Liver (tissue), 9 donors: ENCODE data around the gene NEUROD4. TPM values are rescaled to one million over a fixed set of nuclear protein-coding genes. Genes with fewer than 3 reads are reported as not detected.

Experiments used
- DNase-seq: peaks from one replicate; pipeline ENCODE4 v3.0.0-alpha.2; 2017; ENCODE audit warnings: low spot score
- H3K27ac ChIP-seq, 2 donors: one replicate each; pipeline ENCODE4 v1.7.0; 2013; ENCODE audit warnings: inconsistent platforms in 2 of 2, low read length in 2 of 2, control low read depth in 1 of 2, low read depth in 1 of 2, mild to moderate bottlenecking in 1 of 2
- H3K27me3 ChIP-seq, 4 donors: one replicate each; pipeline versions ENCODE4 v1.6.1 to v1.7.0; 2013; ENCODE audit warnings: low read length in 3 of 4, inconsistent platforms in 1 of 4, mild to moderate bottlenecking in 1 of 4, moderate library complexity in 1 of 4; ENCODE audit not compliant: control insufficient read depth in 4 of 4, insufficient read depth in 4 of 4
- H3K36me3 ChIP-seq, 4 donors: one replicate each; pipeline versions ENCODE4 v1.6.1 to v1.7.0; 2013; ENCODE audit warnings: low read length in 3 of 4, mild to moderate bottlenecking in 3 of 4, low read depth in 1 of 4, moderate library complexity in 1 of 4; ENCODE audit not compliant: control insufficient read depth in 4 of 4, insufficient read depth in 3 of 4
- H3K4me1 ChIP-seq, 4 donors: one replicate each; pipeline versions ENCODE4 v1.6.1 to v1.7.0; 2013; ENCODE audit warnings: low read length in 3 of 4, mild to moderate bottlenecking in 3 of 4, moderate library complexity in 1 of 4; ENCODE audit not compliant: control insufficient read depth in 4 of 4, insufficient read depth in 4 of 4
- H3K4me3 ChIP-seq, 3 donors: one replicate each; pipeline versions ENCODE4 v1.6.1 to v1.7.0; 2013; ENCODE audit warnings: low read length in 3 of 3, control low read depth in 1 of 3, low read depth in 1 of 3, mild to moderate bottlenecking in 1 of 3
- H3K9ac ChIP-seq, 2 donors: one replicate each; pipeline ENCODE4 v1.7.0; 2013; ENCODE audit warnings: low read length in 2 of 2, mild to moderate bottlenecking in 2 of 2, moderate library complexity in 2 of 2, control low read depth in 1 of 2, low read depth in 1 of 2
- H3K9me3 ChIP-seq, 4 donors: one replicate each; pipeline versions ENCODE4 v1.6.1 to v1.7.0; 2013; ENCODE audit warnings: low read length in 3 of 4; ENCODE audit not compliant: control insufficient read depth in 4 of 4
- FOXA1 ChIP-seq: IDR thresholded peaks from 2 replicates; pipeline ENCODE4 v1.6.1; 2016; ENCODE audit warnings: antibody characterized with exemption
- FOXA2 ChIP-seq: IDR thresholded peaks from 2 replicates; pipeline ENCODE4 v1.6.1; 2016; ENCODE audit warnings: antibody characterized with exemption
- GABPA ChIP-seq, 2 donors: IDR thresholded peaks in 1 of 2; conservative IDR thresholded peaks in 1 of 2; 2 replicates each; pipeline ENCODE4 v1.6.1; 2016; ENCODE audit warnings: antibody characterized with exemption in 2 of 2, mild to moderate bottlenecking in 1 of 2, moderate library complexity in 1 of 2
- JUND ChIP-seq, 2 donors: IDR thresholded peaks; 2 replicates each; pipeline ENCODE4 v1.6.1; 2016; ENCODE audit warnings: antibody characterized with exemption in 2 of 2
- MAX ChIP-seq: IDR thresholded peaks from 2 replicates; pipeline ENCODE4 v1.6.1; 2016; ENCODE audit warnings: antibody characterized with exemption
- NR2F2 ChIP-seq: IDR thresholded peaks from 2 replicates; pipeline ENCODE4 v1.6.1; 2016; ENCODE audit warnings: antibody characterized with exemption
- RAD21 ChIP-seq, 2 donors: IDR thresholded peaks; 2 replicates each; pipeline ENCODE4 v1.6.1; 2016; ENCODE audit warnings: antibody characterized with exemption in 2 of 2, mild to moderate bottlenecking in 2 of 2
- TAF1 ChIP-seq: conservative IDR thresholded peaks from 2 replicates; pipeline ENCODE4 v1.6.1; 2016; ENCODE audit warnings: antibody characterized with exemption, mild to moderate bottlenecking
- YY1 ChIP-seq: IDR thresholded peaks from 2 replicates; pipeline ENCODE4 v1.6.1; 2016; ENCODE audit warnings: antibody characterized with exemption, mild to moderate bottlenecking
- ZBTB33 ChIP-seq: IDR thresholded peaks from 2 replicates; pipeline ENCODE4 v1.6.1; 2016; ENCODE audit warnings: antibody characterized with exemption
- WGBS: extraction: QIAGEN DNeasy Blood & Tissue Kit; methylation state at CpG from one replicate; pipeline ENCODE4 v1.1.7; 2013; 5-methylcytosine and 5-hydroxymethylcytosine counted together
- polyA plus RNA-seq, 2 donors: library from polyadenylated mRNA; stranded (reverse) in 1 of 2; unstranded in 1 of 2; fragments of 200-250 nt in 1 of 2; fragments of >200 nt in 1 of 2; fragmentation: Nextera tagmentation in 1 of 2; extraction: Ambion mirVana in 1 of 2; gene quantifications; one replicate each; pipeline versions ENCODE4 v1.2.1 to v1.2.3, GENCODE V29; 2013 to 2015
- total RNA-seq, 2 donors: library from RNA; depleted of rRNA; stranded (reverse); fragments of >200 nt; gene quantifications; one replicate each; pipeline ENCODE4 v1.2.3, GENCODE V29; 2014
- TF ChIP-seq, protein P1 (sequence below): IDR thresholded peaks from 2 replicates; pipeline ENCODE4 v1.6.1; 2016; ENCODE audit warnings: antibody characterized with exemption
- TF ChIP-seq, protein P2 (sequence below): fragments of 150-350 bp; IDR thresholded peaks from 2 replicates; pipeline ENCODE4 v1.5.1; 2017; ENCODE audit warnings: improper control_type of control experiment, low read depth, low read length; ENCODE audit not compliant: missing input control
- donor health status: healthy.
- donor health status: healthy.
- donor health status: healthy.
- donor health status: healthy.
- donor health status: healthy.

NEUROD4 gene
- total and polyA plus RNA-seq, 4 donors, result not detected

DNA sequence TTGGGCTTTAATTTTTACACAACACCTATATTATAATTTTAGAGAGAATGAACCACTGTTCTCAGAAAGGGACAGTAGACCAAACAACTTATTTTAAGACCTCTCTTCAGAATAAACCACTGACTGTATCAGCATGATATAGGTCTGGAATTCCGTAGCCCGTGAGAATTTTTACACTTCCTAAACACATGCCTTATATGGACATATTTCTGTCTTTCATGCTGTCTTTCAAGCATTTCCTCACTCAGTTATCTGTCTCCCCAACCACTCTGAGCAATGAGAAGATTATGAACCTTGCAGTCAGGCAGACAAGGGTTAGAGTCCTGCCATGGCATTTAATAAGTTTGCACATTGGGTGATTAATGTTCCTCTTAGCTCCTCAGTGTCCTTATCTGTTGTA, 17.4 kb upstream of the NEUROD4 start (continued):
- TF ChIP-seq RAD21 (IDR thresholded peaks at IDR 0.05), result no peak
- TF ChIP-seq, protein P1, sequence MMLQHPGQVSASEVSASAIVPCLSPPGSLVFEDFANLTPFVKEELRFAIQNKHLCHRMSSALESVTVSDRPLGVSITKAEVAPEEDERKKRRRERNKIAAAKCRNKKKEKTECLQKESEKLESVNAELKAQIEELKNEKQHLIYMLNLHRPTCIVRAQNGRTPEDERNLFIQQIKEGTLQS, result no peak
- no peak for TF ChIP-seq FOXA2

- DNase-seq, result no peak
- no peaks in the 10 kb centered on the region for H3K36me3 ChIP-seq
- no peak overlapping the region for H3K27ac ChIP-seq
- no peaks in the 10 kb centered on the region for H3K4me1 ChIP-seq
- 53% methylated on average over 6 of the region's 6 CpGs for WGBS
- H3K27me3 ChIP-seq, result peaks cover 0 to 3% (median 0%) of the 10 kb centered on the region in 4 donors
- H3K4me3 ChIP-seq, result no peak overlapping the region
- H3K9ac ChIP-seq, result no peak overlapping the region
- TF ChIP-seq MAX (no peak), GABPA (IDR thresholded peaks at IDR 0.05 in 1 of 2, conservative IDR thresholded peaks at IDR 0.05 in 1 of 2) (no peak), NR2F2 (no peak), JUND (IDR thresholded peaks at IDR 0.05) (no peak), RAD21 (IDR thresholded peaks at IDR 0.05) (no peak), FOXA1 (no peak), YY1 (no peak)
- peaks cover 0 to 3% (median 0%) of the 10 kb centered on the region in 4 donors for H3K9me3 ChIP-seq
Measured at GRCh38 chr12:55008944-55009585, 10.7 kb upstream of the NEUROD4 start.

GRCh38 chr12:55017416-55017925, 2.3 kb upstream of the NEUROD4 start:
- Histone ChIP-seq H3K9ac (no peak overlapping the region), H3K9me3 (no peaks in the 10 kb centered on the region), H3K36me3 (no peaks in the 10 kb centered on the region), H3K4me1 (no peaks in the 10 kb centered on the region), H3K27ac (no peak overlapping the region), H3K4me3 (no peak overlapping the region), H3K27me3 (peaks cover 0 to 8% (median 2%) of the 10 kb centered on the region in 4 donors)
- DNase-seq, result no peak
- WGBS, result 37% methylated on average over 3 of the region's 3 CpGs
- TF ChIP-seq MAX (no peak), TAF1 (no peak), RAD21 (IDR thresholded peaks at IDR 0.05) (no peak), ZBTB33 (no peak)
- TF ChIP-seq, protein P2, sequence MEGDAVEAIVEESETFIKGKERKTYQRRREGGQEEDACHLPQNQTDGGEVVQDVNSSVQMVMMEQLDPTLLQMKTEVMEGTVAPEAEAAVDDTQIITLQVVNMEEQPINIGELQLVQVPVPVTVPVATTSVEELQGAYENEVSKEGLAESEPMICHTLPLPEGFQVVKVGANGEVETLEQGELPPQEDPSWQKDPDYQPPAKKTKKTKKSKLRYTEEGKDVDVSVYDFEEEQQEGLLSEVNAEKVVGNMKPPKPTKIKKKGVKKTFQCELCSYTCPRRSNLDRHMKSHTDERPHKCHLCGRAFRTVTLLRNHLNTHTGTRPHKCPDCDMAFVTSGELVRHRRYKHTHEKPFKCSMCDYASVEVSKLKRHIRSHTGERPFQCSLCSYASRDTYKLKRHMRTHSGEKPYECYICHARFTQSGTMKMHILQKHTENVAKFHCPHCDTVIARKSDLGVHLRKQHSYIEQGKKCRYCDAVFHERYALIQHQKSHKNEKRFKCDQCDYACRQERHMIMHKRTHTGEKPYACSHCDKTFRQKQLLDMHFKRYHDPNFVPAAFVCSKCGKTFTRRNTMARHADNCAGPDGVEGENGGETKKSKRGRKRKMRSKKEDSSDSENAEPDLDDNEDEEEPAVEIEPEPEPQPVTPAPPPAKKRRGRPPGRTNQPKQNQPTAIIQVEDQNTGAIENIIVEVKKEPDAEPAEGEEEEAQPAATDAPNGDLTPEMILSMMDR, result no peak
